ENCODE results near the gene TBL1X.

Gene TBL1X

DNA sequence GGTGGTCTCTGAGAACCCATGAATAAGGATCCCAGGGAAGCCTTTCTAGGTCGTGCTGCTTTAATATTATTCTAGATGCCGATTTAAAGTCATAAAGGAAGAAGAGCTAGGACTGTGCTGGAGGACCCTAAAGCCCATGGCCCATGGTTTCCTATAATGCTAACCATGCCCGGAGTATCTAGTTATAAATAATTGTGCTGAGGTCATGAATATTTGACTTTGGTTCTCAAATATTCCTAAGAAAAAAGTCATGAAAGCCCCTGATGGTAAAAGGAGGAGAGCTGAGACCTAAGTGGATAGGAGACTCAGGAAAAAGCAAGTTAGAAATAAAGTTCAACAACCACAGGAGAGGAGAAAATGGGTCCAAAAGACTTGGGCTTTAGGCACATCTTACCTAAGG is 132.0 kb downstream of the TBL1X start:
- DNase-seq = no peak

DNA sequence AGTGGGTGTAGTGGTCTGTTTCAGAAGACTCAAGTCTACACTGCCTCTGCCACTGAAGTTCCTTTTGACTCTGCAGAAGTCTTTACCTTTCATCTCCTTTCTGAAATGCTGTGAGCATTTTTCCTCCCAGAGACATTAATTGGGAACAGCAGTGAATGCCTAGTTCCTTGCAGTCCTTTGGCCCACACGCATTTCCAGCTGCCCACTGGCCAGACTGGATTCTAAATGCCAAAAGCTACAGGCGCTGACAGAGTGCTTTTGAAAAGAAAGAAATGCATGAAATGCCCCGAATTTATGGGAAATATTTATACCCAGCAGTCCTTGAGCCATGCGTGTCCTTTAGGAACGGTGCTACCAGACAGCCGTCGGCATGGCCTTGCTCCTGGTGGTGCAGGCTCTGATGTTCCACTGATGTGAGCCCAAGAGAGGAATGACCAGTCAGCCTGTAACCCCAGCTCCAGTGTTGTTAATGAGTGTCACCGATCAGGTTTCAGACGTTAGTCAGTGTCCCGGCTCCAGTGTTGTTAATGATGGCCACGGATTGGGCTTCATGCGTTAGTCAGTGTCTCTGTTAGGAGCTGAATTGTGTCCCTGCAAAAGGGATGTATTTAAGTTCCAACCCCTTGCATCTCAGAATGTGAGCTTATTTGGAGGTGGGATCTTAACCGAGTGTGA is 132.6 kb downstream of the TBL1X start:
- no peak for DNase-seq

DNA sequence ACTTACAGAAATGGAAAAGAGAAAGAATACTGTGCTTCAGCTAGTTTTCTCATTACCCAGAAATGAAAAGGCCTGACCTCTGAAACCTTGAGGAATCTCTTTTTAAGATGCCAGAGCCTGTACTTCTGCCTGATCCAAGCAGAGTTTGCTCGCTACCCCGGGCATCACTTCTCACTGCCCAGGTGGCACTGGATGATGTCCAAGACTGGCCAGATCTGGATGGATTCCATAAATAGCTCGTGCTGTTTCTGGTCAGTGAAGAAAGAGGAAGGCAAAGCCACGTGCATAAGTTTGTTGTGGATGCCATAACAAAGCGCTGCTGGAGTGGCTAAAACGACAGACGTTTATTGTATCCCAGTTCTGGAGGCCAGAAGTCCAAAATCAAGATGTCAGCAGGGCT is 133.5 kb downstream of the TBL1X start:
- no peak for DNase-seq

DNA sequence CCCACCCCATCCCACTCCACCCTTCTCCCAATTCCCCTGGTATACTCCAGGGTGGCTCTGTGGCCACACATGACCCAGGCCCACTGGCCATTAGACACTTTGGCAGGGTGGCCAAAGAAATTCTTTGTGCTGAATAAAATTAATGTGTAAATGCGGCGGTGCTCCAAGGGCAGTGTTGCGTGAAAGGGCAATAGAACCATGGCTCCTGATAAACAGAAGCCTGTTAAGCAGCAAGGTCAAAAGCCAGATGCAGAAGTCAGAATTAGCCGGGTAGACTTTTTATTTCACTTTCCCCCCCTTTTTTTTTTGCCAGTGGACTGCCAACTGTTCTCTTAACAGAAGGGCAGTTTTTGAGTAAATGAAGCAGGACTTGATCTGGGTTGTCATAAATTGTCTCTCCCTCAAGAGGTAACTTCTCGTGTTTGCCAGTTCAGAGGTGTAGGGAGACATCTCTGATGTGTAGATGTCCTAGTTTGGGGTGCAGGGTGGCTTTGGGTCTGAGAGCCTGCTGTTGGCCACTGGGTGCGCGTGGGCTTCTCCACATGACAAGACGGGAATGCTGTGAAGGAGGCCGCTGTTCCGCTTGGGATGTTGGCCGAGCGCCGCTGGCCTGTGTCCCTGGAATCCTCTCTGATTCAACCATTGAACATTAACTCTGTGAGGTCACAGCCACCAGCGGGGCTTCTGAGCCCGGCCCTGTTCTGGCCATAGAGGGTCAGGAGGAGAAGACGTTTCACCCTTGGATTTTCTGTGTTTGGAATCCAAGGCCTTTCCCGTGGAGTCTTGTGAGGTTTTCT is 139.5 kb downstream of the TBL1X start:
- no peak for DNase-seq

DNA sequence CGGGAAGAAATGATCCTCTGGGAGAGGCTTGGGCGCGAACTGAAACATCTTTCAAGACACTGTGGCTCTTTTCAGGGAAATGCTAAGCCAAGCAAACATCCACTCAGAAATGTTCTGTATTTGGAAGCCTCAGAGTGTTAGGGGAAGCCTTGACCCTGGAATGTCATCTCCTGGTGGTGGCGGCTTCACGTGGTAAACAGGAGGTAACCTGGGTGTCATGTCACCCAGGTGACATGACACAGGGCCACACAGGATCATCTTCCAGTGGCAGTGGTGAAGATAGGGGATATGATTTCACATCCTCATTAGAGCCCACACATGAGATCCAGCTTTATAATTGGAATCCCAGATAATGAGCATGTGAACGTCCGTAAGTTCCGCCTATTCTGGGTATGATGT is 140.0 kb downstream of the TBL1X start:
- no peak for DNase-seq

DNA sequence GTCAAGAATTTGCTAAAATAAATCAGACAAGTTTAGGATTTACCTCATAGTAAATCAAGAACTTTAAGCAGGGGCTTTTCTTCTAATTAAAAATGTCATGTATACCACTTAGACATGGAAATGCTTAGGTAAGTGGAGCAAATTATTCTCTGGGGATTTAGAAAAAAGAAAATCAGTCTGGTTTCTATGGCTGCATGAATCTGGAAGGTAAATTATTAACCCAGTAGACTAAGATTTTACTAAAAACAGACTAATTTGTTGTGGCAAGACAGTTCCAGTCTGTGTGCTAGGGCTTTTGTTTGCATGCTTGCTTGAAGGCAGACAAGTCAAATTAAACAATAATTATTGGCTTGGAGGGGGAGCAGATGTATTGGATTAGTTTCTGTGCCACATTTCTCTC is 140.6 kb downstream of the TBL1X start:
- no peak for DNase-seq

DNA sequence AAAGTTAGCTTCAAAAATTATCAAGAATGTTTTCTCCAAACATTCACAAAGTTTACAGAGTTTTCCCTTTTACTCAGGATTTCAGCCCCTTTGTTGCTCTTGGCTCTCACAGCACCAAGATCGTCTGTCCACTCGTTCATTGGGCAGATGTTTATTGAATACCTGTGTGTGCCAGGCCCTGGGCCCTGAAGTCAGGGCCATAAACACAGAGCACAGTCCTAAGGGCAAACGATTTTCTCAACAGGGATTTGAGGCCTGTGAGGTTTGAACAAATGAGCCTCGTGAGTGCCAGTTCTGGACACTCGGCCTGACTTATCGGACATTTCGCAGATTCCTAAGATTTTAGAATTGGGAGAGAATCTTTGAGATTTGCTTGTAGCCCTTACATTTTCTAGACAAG is 142.1 kb downstream of the TBL1X start:
- no peak for DNase-seq

DNA sequence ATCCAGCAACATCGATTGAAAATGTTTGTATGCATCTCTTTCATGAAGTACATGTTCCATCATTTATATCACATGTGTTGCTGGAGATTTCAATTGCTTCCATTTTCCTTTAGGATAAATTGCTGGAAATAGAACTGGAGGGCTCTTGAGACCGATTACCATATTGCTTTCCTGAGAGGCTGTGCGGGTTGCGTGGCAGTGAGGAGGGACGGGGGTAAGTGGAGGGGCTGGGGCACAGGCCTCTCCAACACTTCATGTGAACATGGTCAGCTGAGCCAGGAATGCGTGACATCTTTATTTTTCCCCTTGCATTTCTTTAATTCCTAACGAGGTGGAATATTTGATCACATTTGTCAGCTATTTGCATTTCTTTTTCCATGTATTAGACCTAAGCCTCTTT is 144.6 kb downstream of the TBL1X start:
- no peak for DNase-seq

DNA sequence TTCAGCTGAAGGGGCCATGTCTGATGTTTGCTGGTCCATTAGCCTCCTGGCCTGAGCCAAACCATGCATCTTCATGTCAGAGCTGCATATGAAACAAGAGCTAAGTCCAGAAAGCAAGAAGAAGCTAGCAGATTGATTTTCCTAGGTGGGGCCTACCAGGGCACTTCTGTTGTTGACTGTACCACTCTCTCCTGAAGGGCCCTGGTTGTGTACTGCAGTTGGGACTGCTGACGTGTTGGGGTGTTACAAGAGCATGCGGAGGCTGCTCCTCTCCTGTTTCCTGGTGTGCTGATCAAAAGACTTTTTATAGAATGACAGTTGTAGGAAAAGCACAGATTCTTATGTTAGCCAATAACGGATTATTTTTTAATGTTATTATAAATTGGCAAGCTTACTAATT is 145.1 kb downstream of the TBL1X start:
- no peak for DNase-seq

DNA sequence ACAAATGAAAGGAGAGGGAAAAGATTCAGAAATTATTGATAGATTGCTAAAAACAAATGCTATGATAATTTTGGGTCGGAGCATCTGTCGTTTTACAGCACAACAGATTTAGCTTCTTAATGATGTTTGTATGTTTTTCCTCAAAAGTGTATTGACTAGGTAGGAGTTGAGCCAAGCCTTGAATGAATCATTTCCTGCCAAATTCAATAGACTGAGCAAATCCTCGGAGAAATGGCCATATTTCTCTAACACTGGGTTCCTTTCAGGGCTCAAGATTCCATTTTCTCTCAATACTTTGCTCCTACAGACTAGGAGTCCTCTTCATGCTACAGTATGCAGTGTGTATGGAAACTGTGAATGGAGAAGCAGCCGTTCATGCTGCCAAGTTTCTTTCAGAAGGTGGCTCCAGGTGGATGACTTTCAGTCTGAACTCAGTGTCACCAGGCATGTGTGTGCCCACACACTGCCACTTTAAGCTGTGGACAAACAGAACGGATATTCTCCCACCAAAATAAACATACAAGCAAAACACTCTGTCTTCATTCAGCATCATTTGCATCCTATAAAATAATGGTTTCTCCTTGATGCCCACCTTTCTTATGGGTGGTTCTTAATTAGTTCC is 146.0 kb downstream of the TBL1X start:
- no peak for DNase-seq

DNA sequence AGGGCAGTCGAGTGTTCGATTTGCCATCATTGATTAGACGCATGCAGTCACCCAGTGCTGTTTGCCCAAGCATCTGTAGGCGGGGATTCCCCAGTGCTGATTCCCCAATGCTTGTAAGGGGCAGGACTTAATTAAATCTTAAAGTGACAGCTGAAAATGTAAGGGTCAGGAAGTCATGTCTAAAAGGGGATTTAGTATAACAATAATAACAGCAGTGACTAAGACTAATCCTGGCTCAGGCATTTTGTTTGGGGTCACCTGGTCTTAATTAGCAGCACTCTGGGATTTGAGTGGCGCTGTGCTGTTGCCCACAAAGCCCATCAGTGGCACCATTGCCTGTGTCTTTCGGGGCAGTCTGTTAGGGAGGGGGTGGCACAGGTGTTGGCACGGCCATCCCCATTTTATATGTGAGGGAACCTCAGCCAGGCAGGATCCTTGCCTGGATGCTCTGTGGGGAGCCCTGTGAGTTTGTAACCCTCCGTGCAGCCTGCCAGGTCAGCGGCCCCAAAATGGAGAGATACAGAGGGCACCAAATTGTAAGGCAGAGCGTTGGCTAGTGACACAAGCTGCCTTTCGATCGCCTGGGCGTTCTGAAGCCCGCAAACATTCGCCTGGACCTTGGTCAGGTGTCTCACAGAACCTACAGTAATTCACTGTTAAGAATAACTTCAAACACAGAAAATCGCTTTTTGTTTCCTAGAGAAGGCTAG is 146.7 kb downstream of the TBL1X start:
- no peak for DNase-seq

DNA sequence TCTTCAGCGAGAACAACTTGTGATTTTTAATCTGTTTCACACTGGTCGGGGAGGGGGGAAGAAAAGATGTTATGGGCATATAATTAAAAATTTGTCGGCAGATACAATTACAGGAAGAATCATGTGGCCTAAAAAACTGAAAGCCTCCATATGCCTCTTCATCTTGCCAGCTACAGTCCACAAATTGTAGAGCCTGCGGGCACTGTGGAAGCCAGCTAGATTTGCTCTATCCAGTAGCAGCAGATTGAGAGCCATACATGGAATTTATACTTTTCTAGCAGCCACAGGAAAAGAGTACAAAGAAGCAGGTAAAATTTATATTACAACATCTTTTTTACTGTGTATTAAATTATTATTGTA is 147.3 kb downstream of the TBL1X start:
- no peak for DNase-seq

DNA sequence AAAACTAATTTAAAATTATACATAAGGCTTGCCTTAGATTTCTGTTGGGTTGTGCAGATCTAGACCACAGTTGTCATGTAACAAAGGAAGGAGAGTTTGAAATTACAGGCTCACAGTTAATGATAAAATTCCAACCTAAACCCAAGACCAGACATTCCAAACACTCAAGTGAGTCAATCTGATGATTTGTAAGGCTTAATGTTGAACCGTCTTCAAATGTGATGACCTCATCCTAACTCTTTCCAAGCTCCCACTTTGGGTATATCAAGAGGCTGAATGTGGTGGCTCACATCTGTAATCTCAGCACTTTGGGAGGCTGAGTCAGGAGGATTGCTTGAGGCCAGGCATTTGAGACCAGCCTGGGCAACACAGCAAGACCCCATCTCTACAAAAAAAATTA is 149.2 kb downstream of the TBL1X start:
- DNase-seq = no peak

DNA sequence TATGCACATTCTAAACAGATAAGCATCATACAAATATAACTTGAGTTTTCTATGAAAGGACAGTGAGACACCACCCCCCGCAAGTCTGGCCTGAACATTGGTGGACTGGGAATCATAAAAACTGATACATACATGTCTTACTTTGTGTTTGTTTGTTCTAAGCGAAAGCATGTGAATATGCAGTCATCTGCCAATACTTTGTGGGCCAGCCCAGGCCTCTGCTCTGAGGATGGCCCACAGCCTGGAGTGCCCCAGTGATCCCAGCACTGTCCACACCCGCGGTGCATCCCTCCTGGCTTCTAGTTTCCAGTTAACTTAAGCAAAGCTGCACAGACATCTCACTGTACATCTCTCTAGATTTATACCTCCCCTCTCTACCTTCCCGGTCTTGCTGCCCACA is 154.3 kb downstream of the TBL1X start:
- DNase-seq = no peak

DNA sequence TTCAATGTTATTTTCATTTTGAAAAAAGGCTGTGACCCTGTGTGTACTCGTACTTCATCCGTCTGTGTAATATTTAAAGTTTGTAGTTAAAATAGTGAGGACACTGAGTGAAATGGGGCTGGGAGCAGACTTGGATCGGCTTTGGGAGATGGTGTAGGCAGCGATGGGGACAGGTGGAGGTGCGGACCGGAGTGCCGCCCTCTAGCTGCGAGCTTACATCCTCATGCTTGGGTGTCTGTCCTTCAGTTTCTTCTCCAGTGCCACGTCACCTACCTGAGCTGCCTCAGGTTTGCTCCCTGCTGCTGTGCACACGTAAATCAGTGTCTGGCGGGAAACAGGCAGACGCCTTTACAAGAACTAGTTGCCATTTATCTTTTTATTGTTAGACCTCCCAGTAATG is 154.7 kb downstream of the TBL1X start:
- DNase-seq = no peak

DNA sequence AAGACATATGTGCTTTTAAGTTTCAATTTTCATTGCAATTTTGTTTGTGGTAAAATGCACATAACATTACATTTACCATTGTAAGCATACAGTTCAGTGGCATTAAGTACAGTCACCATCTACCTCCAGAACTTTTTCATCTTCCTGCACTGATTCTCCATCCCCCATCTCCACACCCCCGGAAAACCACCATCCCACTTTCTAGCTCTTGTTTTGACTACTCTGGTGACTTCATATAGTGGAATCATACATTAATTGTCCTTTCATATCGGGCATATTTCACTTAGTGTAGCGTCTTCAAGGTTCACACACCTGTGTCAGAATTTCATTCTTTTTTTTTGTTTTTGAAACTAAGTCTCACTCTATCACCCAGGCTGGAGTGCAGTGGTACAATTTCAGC is 157.3 kb downstream of the TBL1X start:
- DNase-seq = no peak

DNA sequence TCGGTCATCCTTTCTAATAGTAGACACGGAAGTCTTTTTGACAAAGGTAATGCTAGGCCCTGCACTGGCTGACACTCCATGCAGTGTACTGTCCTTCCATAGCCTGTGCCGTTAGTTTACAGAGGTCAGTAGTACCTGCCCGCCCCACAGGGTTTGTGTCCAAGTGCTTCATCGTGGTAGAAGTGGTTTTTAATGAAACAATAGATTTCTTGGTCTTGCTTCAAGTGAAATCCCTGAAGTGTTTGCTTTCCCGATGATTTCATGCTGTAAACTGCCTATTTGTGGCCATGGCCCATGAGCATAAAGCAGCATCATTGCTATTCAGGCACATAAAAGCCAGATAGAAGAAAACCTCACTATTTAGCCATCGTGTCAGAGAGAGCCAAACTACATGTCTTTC is 161.5 kb downstream of the TBL1X start:
- no peak for DNase-seq

DNA sequence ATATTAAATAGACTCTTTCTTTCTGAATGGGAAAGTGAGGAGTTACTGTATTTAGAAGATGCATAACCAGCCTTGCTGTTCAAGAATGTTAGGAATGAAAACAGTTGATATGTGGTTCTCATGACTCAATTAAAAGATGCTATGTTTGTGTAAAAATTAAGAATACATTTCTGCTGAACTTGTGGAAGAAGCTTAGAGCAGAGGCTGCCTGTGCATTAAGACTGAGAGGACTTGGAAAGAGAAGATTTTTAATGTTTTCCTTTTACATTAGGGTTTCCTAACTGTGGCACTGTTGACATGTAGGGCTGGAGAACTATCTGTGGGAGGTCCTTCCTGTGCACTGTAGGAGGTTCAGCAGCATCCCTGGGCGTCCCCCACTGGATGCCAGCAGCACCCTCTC is 163.1 kb downstream of the TBL1X start:
- DNase-seq = no peak

DNA sequence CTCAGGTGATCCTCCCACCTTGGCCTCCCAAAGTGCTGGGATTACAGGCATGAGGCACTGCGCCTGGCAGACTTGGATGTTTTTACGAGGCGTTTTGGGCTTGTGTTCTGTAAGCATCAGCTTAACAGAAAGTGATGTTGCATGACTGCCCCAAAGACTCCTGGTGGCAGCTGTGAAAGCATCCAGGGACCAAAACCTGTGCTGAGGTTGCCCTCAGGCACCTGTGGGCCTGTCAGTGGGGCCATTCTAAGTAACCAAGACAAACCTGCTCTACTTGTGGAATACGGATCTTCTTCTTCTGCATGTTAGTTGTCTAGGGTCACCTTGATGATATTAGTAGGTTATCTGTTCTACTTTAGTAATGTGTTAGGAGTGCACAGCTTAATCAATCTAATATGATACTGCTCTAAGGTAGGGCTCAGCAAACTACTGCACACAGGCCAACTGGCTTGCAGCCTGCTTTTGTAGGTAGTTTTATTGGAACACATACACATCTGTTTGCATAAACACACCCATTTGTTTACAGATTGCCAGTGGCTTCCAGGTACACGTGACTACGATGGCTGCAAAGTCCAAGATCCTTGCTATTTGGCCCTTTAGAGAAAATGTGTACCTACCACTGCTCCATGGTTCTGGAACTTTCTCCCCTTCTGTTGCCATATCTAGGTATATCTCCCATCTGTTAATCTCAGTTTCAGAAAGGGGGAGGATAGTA is 164.1 kb downstream of the TBL1X start:
- no peak for DNase-seq

DNA sequence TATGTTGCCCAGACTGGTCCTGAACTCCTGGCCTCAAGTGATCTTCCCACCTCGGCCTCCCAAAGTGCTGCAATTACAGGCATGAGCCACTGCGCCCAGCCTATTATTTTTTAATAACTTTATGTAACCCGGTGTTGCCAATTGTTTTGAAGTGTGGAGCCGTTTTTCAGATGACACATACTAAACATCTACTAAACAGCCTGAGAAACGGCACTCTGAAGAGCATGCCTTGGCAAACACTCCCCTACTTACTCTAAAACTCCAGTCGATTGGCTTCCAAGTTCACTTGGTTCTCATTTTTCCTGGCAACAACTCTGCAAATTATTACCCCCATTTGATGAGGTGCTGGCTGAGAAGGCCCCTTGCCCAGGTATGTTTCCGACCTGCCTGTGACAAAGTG is 169.7 kb downstream of the TBL1X start:
- no peak for DNase-seq

DNA sequence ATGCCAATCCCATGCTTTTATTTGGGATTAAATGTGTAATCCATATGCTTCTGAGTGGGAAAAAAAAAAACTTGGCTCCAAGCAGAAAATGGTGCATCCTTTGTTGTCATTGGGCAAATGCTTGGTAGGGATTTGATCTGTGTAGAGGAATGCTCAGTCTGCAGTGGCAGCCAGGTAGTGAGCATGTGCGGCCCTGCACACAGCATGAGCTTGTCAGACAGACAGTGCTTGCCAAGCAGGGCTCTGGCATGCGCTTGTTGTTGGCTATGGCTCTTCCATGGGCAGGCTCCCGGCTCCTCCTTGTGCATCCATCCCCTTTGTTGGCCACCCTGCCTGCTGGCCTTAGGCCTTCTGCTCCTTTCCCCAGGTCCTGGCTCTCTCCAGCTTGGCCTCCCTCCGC is 170.5 kb downstream of the TBL1X start:
- no peak for DNase-seq

DNA sequence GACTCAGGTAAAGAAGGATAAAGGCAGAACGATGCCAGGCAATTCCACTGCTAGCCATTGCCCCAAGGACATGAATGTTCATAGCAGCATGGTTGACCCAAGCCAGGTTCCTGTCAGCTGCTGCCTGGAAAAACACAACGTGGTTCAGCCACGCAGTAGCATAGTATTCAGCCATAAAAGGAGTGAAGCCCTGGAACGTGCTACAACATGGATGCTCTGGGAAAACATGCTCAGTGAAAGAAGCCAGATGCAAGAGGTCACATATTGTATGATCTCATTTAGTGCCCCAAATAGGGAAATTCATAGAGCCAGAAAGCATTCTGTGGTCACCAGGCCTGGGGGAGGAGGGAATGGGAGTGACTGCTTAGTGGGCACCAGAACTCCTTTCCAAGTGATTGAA is 170.9 kb downstream of the TBL1X start:
- no peak for DNase-seq

DNA sequence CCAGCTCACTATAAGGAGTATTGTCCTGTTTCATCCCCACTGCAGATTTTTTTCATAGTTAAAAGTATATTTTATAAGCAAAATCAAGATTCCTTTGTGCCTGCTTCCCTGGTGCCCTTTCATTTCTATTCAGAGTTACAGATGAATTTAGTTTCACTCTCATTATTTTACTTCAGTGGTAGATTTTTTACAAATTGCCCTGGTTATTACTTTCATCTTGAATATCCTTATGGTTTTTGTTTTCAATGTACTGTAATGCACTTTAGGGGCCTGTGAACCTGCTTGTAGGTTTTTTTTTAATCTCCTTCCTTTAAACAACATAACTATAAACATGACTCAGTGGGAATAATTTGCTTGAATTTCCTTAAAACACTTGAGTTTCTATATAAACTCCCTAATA is 174.0 kb downstream of the TBL1X start:
- no peak for DNase-seq
